Endothelial cell of umbilical vein (primary cell): ENCODE results near the gene FXYD6. TPM values are rescaled to one million over a fixed set of nuclear protein-coding genes. Genes with fewer than 3 reads are reported as not detected.

Experiments
- BruUV-seq: library from RNA; stranded (reverse); fragments of 400-500 nt; replicated peaks from 2 replicates; lab custom pipeline; 2021; lab: Mats Ljungman, UMichigan
- CTCF ChIA-PET: fragments of 300-600, 350-600 bp; sonication (Branson Sonifier 250); formaldehyde crosslinking; loops from one replicate; lab custom pipeline; 2021; ENCODE audit warnings: antibody characterized with exemption, inconsistent platforms; lab: Charles Lee
- POLR2A ChIA-PET: fragments of 300-600, 350-600 bp; sonication (Branson Sonifier 250); formaldehyde crosslinking; loops from one replicate; lab custom pipeline; 2021; ENCODE audit warnings: antibody characterized with exemption, inconsistent platforms; lab: Charles Lee
- DNase-seq: peaks from one replicate; pipeline ENCODE4 v3.0.0-alpha.2; 2011; ENCODE audit warnings: low read depth, low spot score
- FAIRE-seq: peaks from 2 replicates; lab custom pipeline; 2011; peaks lifted over from hg19 to GRCh38; lab: Jason Lieb, UNC
- H2AFZ ChIP-seq: 2 replicates; pipeline ENCODE4 v1.6.0; 2012; ENCODE audit warnings: low read depth, low read length, control low read depth, inconsistent platforms
- H3K27ac ChIP-seq: 2 replicates; pipeline ENCODE4 v1.5.1; 2011; ENCODE audit warnings: low read depth, mild to moderate bottlenecking, control low read depth, low read length, moderate library complexity; ENCODE audit not compliant: insufficient read depth
- H3K27me3 ChIP-seq, 2 experiments: 2 replicates each; pipeline versions ENCODE4 v1.6.0 to v1.6.1; 2011; ENCODE audit warnings: low read length in 2 of 2, mixed read lengths in 1 of 2; ENCODE audit not compliant: control insufficient read depth in 2 of 2, insufficient read depth in 2 of 2
- H3K36me3 ChIP-seq, 2 experiments: 2 replicates in 1 of 2; 3 replicates in 1 of 2; pipeline ENCODE4 v1.5.1; 2011; ENCODE audit warnings: low read length in 2 of 2, mild to moderate bottlenecking in 1 of 2, moderate library complexity in 1 of 2; ENCODE audit not compliant: control insufficient read depth in 2 of 2, insufficient read depth in 2 of 2; ENCODE audit errors: extremely low read depth in 1 of 2
- H3K4me1 ChIP-seq: 3 replicates; pipeline ENCODE4 v1.5.1; 2011; ENCODE audit warnings: mild to moderate bottlenecking, low read length; ENCODE audit not compliant: control insufficient read depth, insufficient read depth; ENCODE audit errors: extremely low read depth
- H3K4me2 ChIP-seq: 2 replicates; pipeline ENCODE4 v1.6.1; 2011; ENCODE audit warnings: low read length, control low read depth, mixed read lengths; ENCODE audit not compliant: insufficient read depth
- H3K4me3 ChIP-seq, 3 experiments: fragments of 200-600 bp in 1 of 3; sonication (generic), shearing (Covaris generic) in 1 of 3; replicated peaks in 1 of 3; 2 replicates each; pipeline ENCODE4 v1.5.1; 2011 to 2016; ENCODE audit warnings: control low read depth in 3 of 3, low read length in 3 of 3, mild to moderate bottlenecking in 2 of 3, inconsistent platforms in 1 of 3, low read depth in 1 of 3, moderate library complexity in 1 of 3; ENCODE audit not compliant: insufficient read depth in 1 of 3
- H3K79me2 ChIP-seq: 2 replicates; pipeline ENCODE4 v1.6.0; 2012; ENCODE audit warnings: low read length, inconsistent platforms; ENCODE audit not compliant: control insufficient read depth, insufficient read depth
- H3K9ac ChIP-seq: replicated peaks from 2 replicates; pipeline ENCODE3; 2011; ENCODE audit warnings: low read length, control low read depth; ENCODE audit not compliant: insufficient read depth; ENCODE audit errors: extremely low read depth
- H3K9me1 ChIP-seq: replicated peaks from 3 replicates; pipeline ENCODE4 v1.6.0; 2011; ENCODE audit warnings: mild to moderate bottlenecking, low read length; ENCODE audit not compliant: control insufficient read depth, insufficient read depth; ENCODE audit errors: extremely low read depth
- H3K9me3 ChIP-seq: replicated peaks from 2 replicates; pipeline ENCODE4 v1.5.1; 2012; ENCODE audit warnings: low read length, inconsistent platforms; ENCODE audit not compliant: control insufficient read depth, insufficient read depth
- H4K20me1 ChIP-seq: replicated peaks from 2 replicates; pipeline ENCODE3; 2011; ENCODE audit warnings: mild to moderate bottlenecking, low read length; ENCODE audit not compliant: control insufficient read depth, insufficient read depth; ENCODE audit errors: extremely low read depth
- EZH2 ChIP-seq: IDR thresholded peaks from 2 replicates; pipeline ENCODE4 v1.6.1; 2012; ENCODE audit warnings: borderline replicate concordance, low read depth, mild to moderate bottlenecking, moderate library complexity, low read length, inconsistent platforms; ENCODE audit not compliant: severe bottlenecking
- FOS ChIP-seq: IDR thresholded peaks from 2 replicates; pipeline ENCODE4 v1.6.1; 2011; ENCODE audit warnings: mild to moderate bottlenecking, low read length, moderate library complexity, borderline replicate concordance; ENCODE audit not compliant: insufficient read depth
- GATA2 ChIP-seq: IDR thresholded peaks from 2 replicates; pipeline ENCODE4 v1.7.0; 2011; ENCODE audit warnings: low read depth, mild to moderate bottlenecking, moderate library complexity, mixed read lengths, low read length; ENCODE audit not compliant: insufficient read length, insufficient read depth
- JUN ChIP-seq: IDR thresholded peaks from 2 replicates; pipeline ENCODE4 v1.6.1; 2011; ENCODE audit warnings: borderline replicate concordance, low read depth; ENCODE audit not compliant: insufficient read length, insufficient read depth
- MYC ChIP-seq: IDR thresholded peaks from one replicate; pipeline ENCODE4 v1.6.1; 2011; ENCODE audit warnings: mild to moderate bottlenecking, low read depth, low read length
- POLR2A ChIP-seq: IDR thresholded peaks from 2 replicates; pipeline ENCODE4 v1.6.1; 2012; ENCODE audit warnings: low read depth, mild to moderate bottlenecking, control low read depth, low read length
- POLR2AphosphoS5 ChIP-seq: IDR thresholded peaks from 2 replicates; pipeline ENCODE4 v1.6.1; 2012; ENCODE audit warnings: low read depth, mild to moderate bottlenecking, control low read depth, low read length, moderate library complexity; ENCODE audit not compliant: insufficient read depth
- dilution Hi-C: fragments of 300-500 bp; cut with MboI; formaldehyde crosslinking; loops from one replicate; pipeline ENCODE4 v1.15.0; 2019; ENCODE audit warnings: low sequenced_read_pairs; ENCODE audit not compliant: extremely low pct_ligation_motif_present
- intact Hi-C: fragments of 100-400 bp; cut with micrococcal nuclease; formaldehyde crosslinking; loops from one replicate; pipeline ENCODE4 v1.10.0; 2022
- polyA plus RNA-seq, 4 experiments: library from polyadenylated mRNA; depleted of rRNA in 3 of 4; stranded (reverse) in 3 of 4; unstranded in 1 of 4; fragments of >200 nt; gene quantifications; 2 replicates each; pipeline versions ENCODE4 v1.2.1 to v1.2.3, GENCODE V29; 2011 to 2012; ENCODE audit warnings: missing spikeins in 1 of 4
- total RNA-seq: library from RNA; stranded (reverse); gene quantifications from 2 replicates; pipeline ENCODE4 v1.2.3, GENCODE V29; 2021
- TF ChIP-seq, protein P1 (sequence below), 2 donors: IDR thresholded peaks; 1 replicate in 1 of 2; 2 replicates in 1 of 2; pipeline ENCODE4 v1.5.1; 2011; ENCODE audit warnings: low read length in 2 of 2, mild to moderate bottlenecking in 2 of 2, moderate library complexity in 2 of 2, control low read depth in 1 of 2, inconsistent platforms in 1 of 2, low read depth in 1 of 2; ENCODE audit not compliant: insufficient read depth in 1 of 2; ENCODE audit errors: extremely low read depth in 1 of 2
- TF ChIP-seq, protein P2 (sequence below): IDR thresholded peaks from 2 replicates; pipeline ENCODE4 v1.6.1; 2011; ENCODE audit not compliant: insufficient read depth, insufficient read length

Gene FXYD6
- total and polyA plus RNA-seq, 2 donors (not counting 3 experiments of a cell fraction or from before 2014, with no cell fraction given): 1.4 to 8.7 TPM

DNA sequence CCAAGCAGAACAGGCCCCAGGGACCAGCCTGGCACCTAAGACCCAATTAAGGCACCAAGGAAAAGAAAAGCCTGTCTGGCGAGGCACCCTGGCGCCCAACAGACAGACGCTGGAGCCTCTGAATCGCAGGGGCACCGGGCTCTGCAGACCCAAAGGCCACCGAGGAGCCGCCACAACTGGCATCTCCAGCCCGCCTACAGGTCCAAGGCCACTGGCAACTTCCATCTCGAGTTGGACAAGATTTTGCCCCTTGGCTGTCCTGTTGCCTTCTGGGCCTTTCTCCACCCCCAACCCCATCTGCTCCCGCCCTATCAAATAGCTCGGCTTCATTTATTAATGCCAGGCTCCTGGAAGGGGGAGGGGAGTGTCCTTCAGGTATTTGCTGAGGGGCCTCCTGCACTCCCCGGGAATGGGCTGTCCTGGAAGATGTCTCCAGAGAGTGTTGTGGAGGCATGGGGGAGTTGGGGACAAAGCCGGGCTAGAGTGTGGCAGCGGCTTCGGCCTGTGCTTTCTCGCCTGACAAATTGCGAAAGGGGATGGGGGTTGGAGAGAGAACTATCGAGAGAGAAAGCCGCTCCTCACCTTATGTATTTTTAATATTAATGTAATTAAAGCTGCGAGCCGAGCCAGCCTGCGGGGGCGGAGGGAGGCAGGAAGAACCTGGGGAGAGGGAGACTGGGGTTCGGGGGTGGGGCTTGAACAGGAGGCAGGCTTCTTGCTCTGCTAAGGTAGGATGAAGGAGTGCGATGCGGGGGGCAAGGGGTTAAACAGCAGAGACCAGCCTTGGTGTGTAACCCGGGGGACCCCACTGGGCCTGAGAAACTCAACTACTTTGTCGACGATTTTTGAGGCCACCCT is 81.5 kb downstream of the FXYD6 start:
- no peaks in the 10 kb centered on the region for H4K20me1 ChIP-seq
- H3K79me2 ChIP-seq: no peaks in the 10 kb centered on the region
- H3K4me3 ChIP-seq: no peak overlapping the region
- POLR2A ChIA-PET: no interaction called here
- no peaks in the 10 kb centered on the region for H3K4me1 ChIP-seq
- no peak overlapping the region for H3K4me2 ChIP-seq
- no peak overlapping the region for H3K9ac ChIP-seq
- FAIRE-seq (no peak), DNase-seq (no peak)
- dilution Hi-C loops (no loop called here), intact Hi-C loops (no loop called here)
- H3K27ac ChIP-seq: no peak overlapping the region
- CTCF ChIA-PET: interaction anchor here (1.2 kb wide), 1 partner anchor 258 kb away, joined by 4 read pairs; no protein-coding TSS in a partner anchor
- H3K36me3 ChIP-seq: no peaks in the 10 kb centered on the region
- TF ChIP-seq POLR2AphosphoS5: no peak
- BruUV-seq: no TSS peak
- no peak overlapping the region for H2AFZ ChIP-seq
- H3K9me1 ChIP-seq: no peaks in the 10 kb centered on the region
- peaks cover 40 to 41% of the 10 kb centered on the region in 2 experiments for H3K27me3 ChIP-seq
- no peaks in the 10 kb centered on the region for H3K9me3 ChIP-seq

DNA sequence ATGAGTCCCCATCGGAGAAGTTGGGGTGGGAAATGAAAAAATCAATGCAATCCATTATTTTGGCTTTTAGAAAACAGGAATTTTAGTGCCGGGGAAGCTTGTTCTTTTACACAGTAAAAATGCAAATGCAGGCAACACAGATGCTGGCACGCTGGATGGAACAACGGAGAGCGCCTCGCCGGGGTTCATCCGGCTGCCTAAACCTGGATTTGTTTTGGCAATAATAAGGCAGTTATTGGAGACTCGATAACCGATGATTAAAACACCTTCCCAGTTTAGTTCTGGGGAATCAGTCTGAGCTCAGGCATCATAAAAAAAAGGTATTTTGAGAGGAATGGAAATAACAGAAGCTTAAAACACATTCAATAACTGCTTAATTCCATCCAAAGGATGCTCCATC is 82.3 kb downstream of the FXYD6 start:
- Histone ChIP-seq H3K9me1 (no peaks in the 10 kb centered on the region), H3K4me3 (no peak overlapping the region), H3K9ac (no peak overlapping the region), H3K4me1 (no peaks in the 10 kb centered on the region), H2AFZ (no peak overlapping the region), H4K20me1 (no peaks in the 10 kb centered on the region), H3K9me3 (no peaks in the 10 kb centered on the region), H3K79me2 (no peaks in the 10 kb centered on the region), H3K27me3 (peaks cover 35 to 41% of the 10 kb centered on the region in 2 experiments), H3K27ac (no peak overlapping the region), H3K36me3 (no peaks in the 10 kb centered on the region), H3K4me2 (no peak overlapping the region)
- no peak for FAIRE-seq
- dilution Hi-C loops: no loop called here
- BruUV-seq: no TSS peak
- DNase-seq: no peak
- TF ChIP-seq, protein P1, sequence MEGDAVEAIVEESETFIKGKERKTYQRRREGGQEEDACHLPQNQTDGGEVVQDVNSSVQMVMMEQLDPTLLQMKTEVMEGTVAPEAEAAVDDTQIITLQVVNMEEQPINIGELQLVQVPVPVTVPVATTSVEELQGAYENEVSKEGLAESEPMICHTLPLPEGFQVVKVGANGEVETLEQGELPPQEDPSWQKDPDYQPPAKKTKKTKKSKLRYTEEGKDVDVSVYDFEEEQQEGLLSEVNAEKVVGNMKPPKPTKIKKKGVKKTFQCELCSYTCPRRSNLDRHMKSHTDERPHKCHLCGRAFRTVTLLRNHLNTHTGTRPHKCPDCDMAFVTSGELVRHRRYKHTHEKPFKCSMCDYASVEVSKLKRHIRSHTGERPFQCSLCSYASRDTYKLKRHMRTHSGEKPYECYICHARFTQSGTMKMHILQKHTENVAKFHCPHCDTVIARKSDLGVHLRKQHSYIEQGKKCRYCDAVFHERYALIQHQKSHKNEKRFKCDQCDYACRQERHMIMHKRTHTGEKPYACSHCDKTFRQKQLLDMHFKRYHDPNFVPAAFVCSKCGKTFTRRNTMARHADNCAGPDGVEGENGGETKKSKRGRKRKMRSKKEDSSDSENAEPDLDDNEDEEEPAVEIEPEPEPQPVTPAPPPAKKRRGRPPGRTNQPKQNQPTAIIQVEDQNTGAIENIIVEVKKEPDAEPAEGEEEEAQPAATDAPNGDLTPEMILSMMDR (IDR thresholded peaks at IDR 0.05; ENCODE audit: extremely low read depth in 1 of 2, insufficient read depth in 1 of 2, low read depth in 1 of 2, low read length in 2 of 2): no peak
- TF ChIP-seq, protein P2, sequence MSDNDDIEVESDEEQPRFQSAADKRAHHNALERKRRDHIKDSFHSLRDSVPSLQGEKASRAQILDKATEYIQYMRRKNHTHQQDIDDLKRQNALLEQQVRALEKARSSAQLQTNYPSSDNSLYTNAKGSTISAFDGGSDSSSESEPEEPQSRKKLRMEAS: no peak
- TF ChIP-seq POLR2A: no peak
- no peak for TF ChIP-seq EZH2
- TF ChIP-seq POLR2AphosphoS5: no peak
- TF ChIP-seq JUN: no peak
- no peak for TF ChIP-seq GATA2
- TF ChIP-seq MYC: no peak
- no peak for TF ChIP-seq FOS
- intact Hi-C loops: no loop called here
- ChIA-PET CTCF (interaction anchor here (1.2 kb wide), 1 partner anchor 259 kb away, joined by 4 read pairs; no protein-coding TSS in a partner anchor), POLR2A (no interaction called here)
